ENCODE measurements around the gene GSTK1.
"Not testable (repeated sequence)": the region's sequence is repeated elsewhere in the genome, so short reads cannot be mapped to it uniquely, and the experiment has no call there.

GSTK1 gene

DNA sequence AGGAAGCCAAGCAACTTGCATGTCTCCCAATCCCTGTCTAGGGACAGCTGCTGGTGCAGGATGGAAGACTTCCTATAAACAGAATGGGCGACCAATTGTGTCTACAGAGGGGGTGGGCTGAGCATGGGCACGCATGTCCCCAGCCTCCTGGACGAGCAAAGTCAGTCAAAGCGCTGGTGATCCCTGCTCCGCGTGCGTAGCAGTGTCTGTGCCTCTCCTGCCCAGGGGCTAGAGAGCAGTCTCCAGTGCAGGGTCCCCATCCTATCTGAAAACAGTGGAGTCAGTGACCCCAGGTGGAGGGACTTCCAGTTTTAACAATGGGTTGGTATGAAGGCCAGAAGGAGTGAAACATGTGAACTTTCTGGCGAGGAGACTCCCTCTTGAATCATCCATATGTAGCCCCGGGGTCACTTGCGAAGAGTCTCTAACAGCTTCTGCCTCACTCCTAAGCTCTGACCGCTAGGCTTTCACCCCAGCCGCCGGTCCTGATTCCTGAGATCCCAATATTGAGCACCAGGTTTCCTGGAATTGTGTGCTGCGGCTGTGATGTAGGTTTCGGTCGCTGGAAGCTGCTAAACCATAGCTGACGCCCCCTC, 24.2 kb downstream of the GSTK1 start:
- FAIRE-seq (no peak), DNase-seq (ENCODE audit: insufficient read length, low spot score) (no peak)
- TF ChIP-seq, protein P1, sequence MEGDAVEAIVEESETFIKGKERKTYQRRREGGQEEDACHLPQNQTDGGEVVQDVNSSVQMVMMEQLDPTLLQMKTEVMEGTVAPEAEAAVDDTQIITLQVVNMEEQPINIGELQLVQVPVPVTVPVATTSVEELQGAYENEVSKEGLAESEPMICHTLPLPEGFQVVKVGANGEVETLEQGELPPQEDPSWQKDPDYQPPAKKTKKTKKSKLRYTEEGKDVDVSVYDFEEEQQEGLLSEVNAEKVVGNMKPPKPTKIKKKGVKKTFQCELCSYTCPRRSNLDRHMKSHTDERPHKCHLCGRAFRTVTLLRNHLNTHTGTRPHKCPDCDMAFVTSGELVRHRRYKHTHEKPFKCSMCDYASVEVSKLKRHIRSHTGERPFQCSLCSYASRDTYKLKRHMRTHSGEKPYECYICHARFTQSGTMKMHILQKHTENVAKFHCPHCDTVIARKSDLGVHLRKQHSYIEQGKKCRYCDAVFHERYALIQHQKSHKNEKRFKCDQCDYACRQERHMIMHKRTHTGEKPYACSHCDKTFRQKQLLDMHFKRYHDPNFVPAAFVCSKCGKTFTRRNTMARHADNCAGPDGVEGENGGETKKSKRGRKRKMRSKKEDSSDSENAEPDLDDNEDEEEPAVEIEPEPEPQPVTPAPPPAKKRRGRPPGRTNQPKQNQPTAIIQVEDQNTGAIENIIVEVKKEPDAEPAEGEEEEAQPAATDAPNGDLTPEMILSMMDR (IDR thresholded peaks at IDR 0.05; ENCODE audit: insufficient read depth, missing control alignments): no peak

DNA sequence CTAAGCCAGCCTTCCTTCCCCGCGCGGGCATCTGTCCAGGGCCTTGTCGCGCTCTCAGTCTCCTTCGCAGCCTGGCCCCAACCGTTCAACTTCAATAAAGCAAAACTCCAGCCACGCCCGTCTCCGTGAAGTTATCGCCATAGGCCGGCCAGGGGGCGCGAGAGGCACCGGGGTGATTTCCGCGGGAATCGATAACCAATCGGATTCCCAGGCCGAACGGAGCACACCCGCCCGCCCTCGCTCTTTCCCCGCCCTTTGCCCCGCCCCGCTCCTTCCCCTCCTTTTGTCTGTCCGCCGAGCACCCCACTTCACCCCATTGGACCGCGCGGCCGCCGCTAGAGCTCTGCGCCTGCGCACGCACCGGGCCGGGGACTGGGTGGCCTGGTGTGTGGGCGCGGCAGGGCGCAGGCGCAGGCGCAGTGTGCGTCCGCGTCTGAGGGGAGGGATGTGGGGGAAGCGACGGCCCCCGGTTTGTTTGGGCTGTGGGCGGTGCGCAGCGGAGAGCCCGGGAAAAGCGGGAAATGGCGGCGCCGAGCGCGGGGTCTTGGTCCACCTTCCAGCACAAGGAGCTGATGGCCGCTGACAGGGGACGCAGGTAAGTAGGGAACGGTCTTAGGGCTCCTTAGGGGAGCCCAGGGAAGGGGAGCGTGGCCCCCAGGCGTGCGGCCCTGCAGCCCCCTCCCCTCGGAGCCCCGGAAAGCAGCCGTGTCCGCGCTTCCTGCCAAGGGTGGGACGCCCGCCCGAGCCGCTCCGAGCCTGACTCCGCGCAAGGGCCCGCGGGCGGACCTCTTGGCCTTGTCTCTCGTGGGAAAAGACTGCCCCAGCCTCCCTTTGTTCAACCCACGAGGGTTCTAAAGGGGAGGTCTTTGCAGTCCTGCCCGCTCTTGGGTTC, 24.9 kb downstream of the GSTK1 start, which contains the start of gene CASP2:
Gene CASP2, plus strand, starts transcription at position 417 of the 892 bp plus-strand sequence. Its CDS starts 105 bp downstream, at position 522.
- DNase-seq (ENCODE audit: insufficient read length, low spot score) (peak; percentile 96), FAIRE-seq (no peak)
- TF ChIP-seq, protein P1 (IDR thresholded peaks at IDR 0.05; ENCODE audit: insufficient read depth, missing control alignments): no peak

DNA sequence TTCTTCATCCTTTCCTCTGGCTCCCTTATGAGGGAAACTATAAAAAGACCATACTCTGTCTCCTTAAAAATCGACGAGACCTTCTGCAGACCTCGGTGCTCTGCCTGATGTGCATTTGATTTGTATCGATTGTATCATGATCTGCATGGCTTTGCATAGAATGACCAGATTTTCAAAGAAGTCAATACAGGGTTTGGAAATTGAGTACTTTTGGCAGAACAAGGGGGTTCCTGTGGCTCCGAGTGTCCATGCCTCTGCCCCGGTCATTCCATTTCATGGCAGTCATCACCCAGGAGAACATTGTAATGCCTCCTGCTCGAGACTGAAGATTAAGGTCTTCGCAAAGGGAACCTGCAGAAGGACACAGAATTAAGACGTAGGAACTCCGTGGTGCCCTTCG, 25.6 kb downstream of the GSTK1 start:
- no peak for FAIRE-seq
- no peak for DNase-seq (ENCODE audit: insufficient read length, low spot score)
- TF ChIP-seq, protein P1 (IDR thresholded peaks at IDR 0.05; ENCODE audit: insufficient read depth, missing control alignments): no peak

DNA sequence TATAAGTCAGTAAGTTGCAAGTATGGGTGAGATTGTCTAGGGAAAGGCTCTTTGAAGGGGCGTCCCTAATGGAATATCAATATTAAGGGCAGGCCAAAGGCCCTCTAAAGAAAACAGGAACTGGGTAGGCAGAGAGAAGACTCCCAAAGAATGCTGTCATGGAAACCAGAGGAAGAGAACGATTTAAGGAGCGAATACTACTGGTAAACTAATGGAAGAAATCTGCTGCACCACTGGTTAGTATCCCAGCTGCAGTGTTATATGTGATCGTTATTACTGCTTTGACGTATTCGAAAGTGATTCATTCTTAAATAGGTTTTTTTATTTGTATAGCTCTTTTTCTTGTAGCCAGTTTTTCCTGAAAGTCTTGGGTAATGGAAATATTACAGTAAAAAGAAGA, 26.2 kb downstream of the GSTK1 start:
- DNase-seq (ENCODE audit: insufficient read length, low spot score) (no peak), FAIRE-seq (no peak)
- TF ChIP-seq, protein P1 (IDR thresholded peaks at IDR 0.05; ENCODE audit: insufficient read depth, missing control alignments): no peak

DNA sequence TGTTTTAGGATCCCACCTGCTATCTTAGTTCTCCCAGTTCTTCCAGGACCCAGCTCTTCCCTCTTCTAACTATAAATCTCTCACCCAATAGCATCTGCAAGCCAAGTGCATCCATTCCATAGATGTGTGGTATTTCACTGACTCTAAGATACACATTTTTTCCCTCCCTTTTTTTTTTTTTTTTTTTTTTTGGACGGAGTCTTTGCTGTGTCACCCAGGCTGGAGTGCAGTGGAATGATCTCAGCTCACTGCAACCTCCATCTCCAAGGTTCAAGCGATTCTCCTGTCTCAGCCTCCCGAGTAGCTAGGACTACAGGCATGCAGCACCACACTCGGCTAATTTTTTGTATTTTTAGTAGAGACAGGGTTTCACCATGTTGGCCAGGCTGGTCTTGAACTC, 26.6 kb downstream of the GSTK1 start:
- DNase-seq (ENCODE audit: insufficient read length, low spot score): not testable (repeated sequence)

DNA sequence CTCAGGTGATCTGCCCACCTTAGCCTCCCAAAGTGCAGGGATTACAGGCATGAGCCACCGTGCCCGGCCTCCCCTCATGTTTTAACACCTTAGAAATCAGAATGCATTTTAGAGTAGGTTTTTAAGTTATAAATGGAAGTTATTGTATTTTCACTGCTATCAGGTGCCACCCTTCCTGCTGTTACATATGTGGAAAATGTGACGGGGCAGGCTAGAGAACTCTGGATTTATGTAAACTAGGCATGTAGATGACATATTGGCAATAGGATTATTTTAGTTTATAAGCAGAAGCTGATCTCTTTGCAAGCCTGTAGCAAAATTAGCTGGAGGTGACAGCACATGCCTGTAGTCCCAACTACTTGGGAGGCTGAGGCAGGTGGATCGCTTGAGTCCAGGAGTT, 27.1 kb downstream of the GSTK1 start:
- TF ChIP-seq, protein P1 (IDR thresholded peaks at IDR 0.05; ENCODE audit: insufficient read depth, missing control alignments): no peak
- DNase-seq (ENCODE audit: insufficient read length, low spot score) (no peak), FAIRE-seq (no peak)

More for the DNA sequence above, 26.6 kb downstream of the GSTK1 start:
- not testable (repeated sequence) for FAIRE-seq

DNA sequence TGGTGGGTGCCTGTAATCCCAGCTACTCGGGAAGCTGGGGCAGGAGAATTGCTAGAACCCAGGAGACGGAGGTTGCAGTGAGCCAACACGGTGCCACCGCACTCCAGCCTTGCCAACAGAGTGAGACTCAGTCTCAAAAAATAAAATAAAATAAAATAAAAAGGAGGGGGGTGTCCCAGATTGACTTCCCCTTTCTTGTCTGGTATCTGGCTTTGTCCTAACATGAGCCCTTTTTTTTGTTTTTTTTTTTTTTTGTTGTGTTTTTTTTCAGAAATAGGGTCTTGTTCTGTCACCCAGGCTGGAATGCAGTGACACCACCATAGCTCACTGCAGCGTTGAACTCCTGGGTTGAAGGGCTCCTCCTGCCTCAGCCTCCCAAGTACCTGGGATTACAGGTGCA, 29.6 kb downstream of the GSTK1 start:
- FAIRE-seq (no peak), DNase-seq (ENCODE audit: insufficient read length, low spot score) (no peak)
- TF ChIP-seq, protein P1 (IDR thresholded peaks at IDR 0.05; ENCODE audit: insufficient read depth, missing control alignments): no peak

Measured in D721Med (cell line).